GM15510 (cell line): Measurements from ENCODE around the gene TNPO3.

Experiments used
- POLR2A ChIP-seq: IDR thresholded peaks from 3 replicates; pipeline ENCODE4 v1.6.1; 2011; ENCODE audit warnings: borderline replicate concordance; ENCODE audit not compliant: insufficient read length; ENCODE audit errors: extremely low read depth

TNPO3 gene

GRCh38 chr7:128940494-128941322 lies 114.2 kb downstream of the TNPO3 start:
- peak; percentile 45 for TF ChIP-seq POLR2A

GRCh38 chr7:128939861-128940410 lies 115.0 kb downstream of the TNPO3 start:
- TF ChIP-seq POLR2A: peak; percentile 22

- no peak for TF ChIP-seq POLR2A
Measured at GRCh38 chr7:128939075-128939860, 115.6 kb downstream of the TNPO3 start.

GRCh38 chr7:128938544-128939074 lies 116.3 kb downstream of the TNPO3 start:
- peak; percentile 80 for TF ChIP-seq POLR2A

GRCh38 chr7:128937647-128938543 lies 117.0 kb downstream of the TNPO3 start, which contains the start of gene IRF5:
IRF5 (plus strand) TSS chr7:128937927; CDS start chr7:128942082, 4,155 bp downstream.
- TF ChIP-seq POLR2A: peak; percentile 78

GRCh38 chr7:128937271-128937646 lies 117.7 kb downstream of the TNPO3 start:
- TF ChIP-seq POLR2A: no peak

GRCh38 chr7:128936798-128937197 lies 118.1 kb downstream of the TNPO3 start:
- TF ChIP-seq POLR2A: no peak

GRCh38 chr7:128935342-128935730 lies 119.6 kb downstream of the TNPO3 start:
- no peak for TF ChIP-seq POLR2A

GRCh38 chr7:128934361-128935341 lies 120.3 kb downstream of the TNPO3 start:
- peak; percentile 54 for TF ChIP-seq POLR2A

- peak; percentile 62 for TF ChIP-seq POLR2A
Measured at GRCh38 chr7:128933180-128933891, 121.6 kb downstream of the TNPO3 start.

GRCh38 chr7:128932862-128933179 lies 122.1 kb downstream of the TNPO3 start:
- TF ChIP-seq POLR2A: no peak
